ENCODE data around the gene S100A4.
"Not testable (repeated sequence)": the region's sequence is repeated elsewhere in the genome, so short reads cannot be mapped to it uniquely, and the experiment has no call there.

The S100A4 gene

GRCh38 chr1:153533689-153534201 lies 11.9 kb downstream of the S100A4 start:
- peak; percentile 90 for DNase-seq (ENCODE audit: low read depth)

GRCh38 chr1:153532769-153533599 lies 12.6 kb downstream of the S100A4 start:
- no peak for DNase-seq (ENCODE audit: low read depth)

- DNase-seq (ENCODE audit: low read depth) = no peak
Observed at GRCh38 chr1:153532181-153532580, 13.4 kb downstream of the S100A4 start.

GRCh38 chr1:153531638-153532037 lies 14.0 kb downstream of the S100A4 start:
- DNase-seq (ENCODE audit: low read depth) = no peak

GRCh38 chr1:153527683-153528040 lies 17.9 kb downstream of the S100A4 start:
- no peak for DNase-seq (ENCODE audit: low read depth)

GRCh38 chr1:153527023-153527682 lies 18.5 kb downstream of the S100A4 start:
- DNase-seq (ENCODE audit: low read depth) = no peak

GRCh38 chr1:153526132-153526543 lies 19.5 kb downstream of the S100A4 start:
- no peak for DNase-seq (ENCODE audit: low read depth)

GRCh38 chr1:153525088-153525728 lies 20.4 kb downstream of the S100A4 start:
- DNase-seq (ENCODE audit: low read depth) = no peak

- not testable (repeated sequence) for DNase-seq (ENCODE audit: low read depth)
Observed at GRCh38 chr1:153522353-153523048, 23.1 kb downstream of the S100A4 start.

- DNase-seq (ENCODE audit: low read depth) = not testable (repeated sequence)
Observed at GRCh38 chr1:153521808-153522207, 23.8 kb downstream of the S100A4 start.

GRCh38 chr1:153520818-153521476 lies 24.7 kb downstream of the S100A4 start:
- no peak for DNase-seq (ENCODE audit: low read depth)

GRCh38 chr1:153520137-153520691 lies 25.4 kb downstream of the S100A4 start:
- DNase-seq (ENCODE audit: low read depth) = not testable (repeated sequence)

GRCh38 chr1:153519242-153519641 lies 26.4 kb downstream of the S100A4 start:
- DNase-seq (ENCODE audit: low read depth) = no peak

- no peak for DNase-seq (ENCODE audit: low read depth)
Observed at GRCh38 chr1:153515504-153516394, 29.9 kb downstream of the S100A4 start.

GRCh38 chr1:153513666-153514065 lies 31.9 kb downstream of the S100A4 start:
- DNase-seq (ENCODE audit: low read depth) = no peak

GRCh38 chr1:153513023-153513422 lies 32.6 kb downstream of the S100A4 start:
- no peak for DNase-seq (ENCODE audit: low read depth)

- DNase-seq (ENCODE audit: low read depth) = no peak
Observed at GRCh38 chr1:153510984-153511410, 34.6 kb downstream of the S100A4 start.

GRCh38 chr1:153509729-153510354 lies 35.8 kb downstream of the S100A4 start:
- no peak for DNase-seq (ENCODE audit: low read depth)

- DNase-seq (ENCODE audit: low read depth) = no peak
Observed at GRCh38 chr1:153509036-153509435, 36.6 kb downstream of the S100A4 start.

Data from HS-5 (cell line).